ENCODE measurements around the gene SPATA3. TPM values are rescaled to one million over a fixed set of nuclear protein-coding genes. Genes with fewer than 3 reads are reported as not detected.

The SPATA3 gene
- total and polyA plus RNA-seq, 2 of the 13 experiments (the other 11 are each of a cell fraction or from before 2014, with no cell fraction given), result not detected

DNA sequence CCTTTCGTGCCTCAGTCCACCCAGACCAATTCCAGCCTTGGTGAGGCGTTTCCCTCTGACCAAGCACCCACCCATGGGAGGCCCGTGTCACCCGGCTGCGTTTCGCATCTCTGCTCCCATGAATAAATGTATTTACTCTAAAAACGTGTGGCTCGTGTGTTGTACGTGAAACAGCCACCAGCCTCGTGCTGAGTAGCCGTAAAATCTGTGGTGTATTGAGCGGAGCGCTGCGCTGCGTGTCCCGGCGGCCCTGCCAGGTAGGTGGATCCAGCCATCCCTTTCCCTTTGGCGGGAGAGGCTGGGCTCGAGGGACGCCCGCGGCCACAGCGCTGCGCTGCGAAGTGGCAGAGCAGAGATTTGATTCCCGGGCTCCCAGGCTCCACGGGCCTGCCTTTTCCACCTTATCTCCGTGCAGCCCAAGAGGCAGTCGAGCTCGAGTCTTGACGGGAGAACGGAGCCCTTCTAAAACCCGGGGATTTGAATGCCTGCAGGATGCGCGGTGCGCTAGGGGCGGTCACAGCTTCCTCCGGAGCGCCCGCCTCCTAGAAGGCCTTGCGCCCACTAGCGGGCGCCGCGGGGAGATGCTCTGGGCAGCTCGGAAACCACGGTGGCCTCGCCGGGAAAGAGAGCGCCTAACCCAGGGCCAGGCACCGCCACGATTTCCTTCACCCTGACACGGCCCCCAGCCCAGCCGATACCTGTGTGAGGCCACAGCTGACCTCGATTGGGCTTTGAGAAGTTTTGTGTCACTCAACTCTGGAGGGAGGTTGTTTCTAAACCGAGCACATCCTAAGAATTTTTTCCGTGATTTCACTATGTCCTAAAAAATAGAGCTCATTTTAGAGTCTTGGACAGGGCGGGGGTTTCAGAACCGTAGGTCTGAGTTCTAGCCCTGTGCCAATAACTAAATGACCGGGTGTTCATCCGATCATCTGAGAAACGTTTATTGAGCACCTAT is 56.9 kb downstream of the SPATA3 start (continued):
- TF ChIP-seq ZNF556 (CRISPR knock-in tag; IDR thresholded peaks at IDR 0.05; ENCODE audit: borderline replicate concordance), result peak; percentile 97
- peak; percentile 50; the same call in 1 of the 2 replicates for TF ChIP-seq ZBTB42 (CRISPR knock-in tag; IDR thresholded peaks at IDR 0.05)
- TF ChIP-seq HDAC1 (CRISPR knock-in tag; IDR thresholded peaks at IDR 0.05), result peak; percentile 31
- peak; percentile 29; the same call in 1 of the 2 replicates for TF ChIP-seq HCFC1 (IDR thresholded peaks at IDR 0.05; ENCODE audit: low read depth, low read length)
- no peak for TF ChIP-seq NFE2L1 (CRISPR knock-in tag; IDR thresholded peaks at IDR 0.05; ENCODE audit: borderline replicate concordance)
- TF ChIP-seq ZNF484 (CRISPR knock-in tag; IDR thresholded peaks at IDR 0.05; ENCODE audit: borderline replicate concordance, low read depth), result peak; percentile 82; the same call in 1 of the 2 replicates
- TF ChIP-seq ZNF263 (CRISPR knock-in tag; IDR thresholded peaks at IDR 0.05), result no peak
- TF ChIP-seq JARID2 (CRISPR knock-in tag; IDR thresholded peaks at IDR 0.05; ENCODE audit: insufficient replicate concordance), result peak; percentile 72
- no peak for TF ChIP-seq ZNF557 (CRISPR knock-in tag; IDR thresholded peaks at IDR 0.05)
- TF ChIP-seq ZNF614 (CRISPR knock-in tag; IDR thresholded peaks at IDR 0.05; ENCODE audit: borderline replicate concordance), result no peak
- TF ChIP-seq ZNF644 (CRISPR knock-in tag; IDR thresholded peaks at IDR 0.05; ENCODE audit: low read depth), result no peak; the same call in 1 of the 2 replicates
- TF ChIP-seq ZSCAN30 (CRISPR knock-in tag; IDR thresholded peaks at IDR 0.05), result no peak
- TF ChIP-seq KLF15 (CRISPR knock-in tag; IDR thresholded peaks at IDR 0.05; ENCODE audit: borderline replicate concordance), result peak; percentile 40; the same call in 1 of the 2 replicates
- TF ChIP-seq ZNF549 (CRISPR knock-in tag; IDR thresholded peaks at IDR 0.05), result no peak
- TF ChIP-seq NFATC3 (CRISPR knock-in tag; IDR thresholded peaks at IDR 0.05), result no peak
- TF ChIP-seq, protein P1, sequence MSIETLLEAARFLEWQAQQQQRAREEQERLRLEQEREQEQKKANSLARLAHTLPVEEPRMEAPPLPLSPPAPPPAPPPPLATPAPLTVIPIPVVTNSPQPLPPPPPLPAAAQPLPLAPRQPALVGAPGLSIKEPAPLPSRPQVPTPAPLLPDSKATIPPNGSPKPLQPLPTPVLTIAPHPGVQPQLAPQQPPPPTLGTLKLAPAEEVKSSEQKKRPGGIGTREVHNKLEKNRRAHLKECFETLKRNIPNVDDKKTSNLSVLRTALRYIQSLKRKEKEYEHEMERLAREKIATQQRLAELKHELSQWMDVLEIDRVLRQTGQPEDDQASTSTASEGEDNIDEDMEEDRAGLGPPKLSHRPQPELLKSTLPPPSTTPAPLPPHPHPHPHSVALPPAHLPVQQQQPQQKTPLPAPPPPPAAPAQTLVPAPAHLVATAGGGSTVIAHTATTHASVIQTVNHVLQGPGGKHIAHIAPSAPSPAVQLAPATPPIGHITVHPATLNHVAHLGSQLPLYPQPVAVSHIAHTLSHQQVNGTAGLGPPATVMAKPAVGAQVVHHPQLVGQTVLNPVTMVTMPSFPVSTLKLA (IDR thresholded peaks at IDR 0.05), result no peak
- peak; percentile 35; the same call in 1 of the 2 replicates for TF ChIP-seq CEBPG (CRISPR knock-in tag; IDR thresholded peaks at IDR 0.05)
- TF ChIP-seq, protein P2, sequence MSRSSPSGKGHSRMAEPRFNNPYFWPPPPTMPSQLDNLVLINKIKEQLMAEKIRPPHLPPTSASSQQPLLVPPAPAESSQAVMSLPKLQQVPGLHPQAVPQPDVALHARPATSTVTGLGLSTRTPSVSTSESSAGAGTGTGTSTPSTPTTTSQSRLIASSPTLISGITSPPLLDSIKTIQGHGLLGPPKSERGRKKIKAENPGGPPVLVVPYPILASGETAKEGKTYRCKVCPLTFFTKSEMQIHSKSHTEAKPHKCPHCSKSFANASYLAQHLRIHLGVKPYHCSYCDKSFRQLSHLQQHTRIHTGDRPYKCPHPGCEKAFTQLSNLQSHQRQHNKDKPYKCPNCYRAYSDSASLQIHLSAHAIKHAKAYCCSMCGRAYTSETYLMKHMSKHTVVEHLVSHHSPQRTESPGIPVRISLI (CRISPR knock-in tag; IDR thresholded peaks at IDR 0.05; ENCODE audit: borderline replicate concordance), result peak; percentile 60
- peak; percentile 70 for TF ChIP-seq ZNF790 (CRISPR knock-in tag; IDR thresholded peaks at IDR 0.05; ENCODE audit: borderline replicate concordance)
- peak; percentile 91; the same call in 1 of the 2 replicates for TF ChIP-seq FIP1L1 (IDR thresholded peaks at IDR 0.05; ENCODE audit: borderline replicate concordance, insufficient read depth, low read depth, low read length)
- TF ChIP-seq FOXP1 (IDR thresholded peaks at IDR 0.05), result no peak
- TF ChIP-seq FOXP1 (CRISPR knock-in tag; IDR thresholded peaks at IDR 0.05), result no peak
- no peak for TF ChIP-seq ATM (IDR thresholded peaks at IDR 0.05; ENCODE audit: borderline replicate concordance)
- TF ChIP-seq, protein P3, sequence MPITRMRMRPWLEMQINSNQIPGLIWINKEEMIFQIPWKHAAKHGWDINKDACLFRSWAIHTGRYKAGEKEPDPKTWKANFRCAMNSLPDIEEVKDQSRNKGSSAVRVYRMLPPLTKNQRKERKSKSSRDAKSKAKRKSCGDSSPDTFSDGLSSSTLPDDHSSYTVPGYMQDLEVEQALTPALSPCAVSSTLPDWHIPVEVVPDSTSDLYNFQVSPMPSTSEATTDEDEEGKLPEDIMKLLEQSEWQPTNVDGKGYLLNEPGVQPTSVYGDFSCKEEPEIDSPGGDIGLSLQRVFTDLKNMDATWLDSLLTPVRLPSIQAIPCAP (CRISPR knock-in tag; IDR thresholded peaks at IDR 0.05; ENCODE audit: low read depth), result 0 out of 2 replicates have a peak, but pooled peaks have one; percentile 66
- TF ChIP-seq GTF3A (CRISPR knock-in tag; conservative IDR thresholded peaks at IDR 0.05), result peak; percentile 83; the same call in 1 of the 2 replicates
- TF ChIP-seq HMG20A (CRISPR knock-in tag; IDR thresholded peaks at IDR 0.05; ENCODE audit: borderline replicate concordance), result peak; percentile 12; the same call in 1 of the 2 replicates
- TF ChIP-seq ZNF782 (CRISPR knock-in tag; IDR thresholded peaks at IDR 0.05; ENCODE audit: borderline replicate concordance), result peak; percentile 64
- no peak for TF ChIP-seq ZBTB7A (CRISPR knock-in tag; IDR thresholded peaks at IDR 0.05)
